Astrocyte of the spinal cord (primary cell): ENCODE data around the gene KIAA0319L.
"Not testable (repeated sequence)": the region's sequence is repeated elsewhere in the genome, so short reads cannot be mapped to it uniquely, and the experiment has no call there.

ENCODE experiments used
- DNase-seq: peaks from one replicate; pipeline ENCODE4 v3.0.0; 2011; ENCODE audit warnings: low read depth, low spot score
- H3K4me3 ChIP-seq: 2 replicates; pipeline ENCODE4 v1.5.1; 2011; ENCODE audit warnings: low read depth, mild to moderate bottlenecking, low read length, moderate library complexity
- CTCF ChIP-seq: IDR thresholded peaks from 2 replicates; pipeline ENCODE4 v1.5.1; 2012; ENCODE audit warnings: low read depth, mild to moderate bottlenecking, low read length, inconsistent platforms
- in situ Hi-C: cut with HindIII; loops from 2 replicates; pipeline ENCODE4 v1.10.0; 2017; ENCODE audit warnings: low sequenced_read_pairs

Gene KIAA0319L

DNA sequence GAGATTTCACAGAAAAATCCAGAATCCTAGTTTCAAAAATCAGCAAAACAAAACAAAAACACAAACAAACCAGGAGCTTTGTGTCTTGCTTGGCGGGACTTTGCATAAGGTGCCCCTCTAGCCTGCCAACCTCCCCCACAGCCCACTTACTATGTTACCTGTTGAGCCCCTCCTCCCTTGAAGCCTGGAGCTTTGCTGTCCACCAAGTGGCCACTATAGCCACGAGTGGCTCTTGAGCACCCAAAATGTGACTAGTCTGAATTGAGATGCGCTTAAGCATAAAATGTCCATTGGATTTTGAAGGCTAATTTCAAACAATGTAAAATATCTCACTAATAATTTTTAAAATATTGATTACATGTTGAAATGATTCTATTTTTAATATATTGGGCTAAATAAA, 28.1 kb upstream of the KIAA0319L start:
- DNase-seq = no peak
- H3K4me3 ChIP-seq = no peak overlapping the region
- no peak for TF ChIP-seq CTCF
- in situ Hi-C loops = no loop called here

DNA sequence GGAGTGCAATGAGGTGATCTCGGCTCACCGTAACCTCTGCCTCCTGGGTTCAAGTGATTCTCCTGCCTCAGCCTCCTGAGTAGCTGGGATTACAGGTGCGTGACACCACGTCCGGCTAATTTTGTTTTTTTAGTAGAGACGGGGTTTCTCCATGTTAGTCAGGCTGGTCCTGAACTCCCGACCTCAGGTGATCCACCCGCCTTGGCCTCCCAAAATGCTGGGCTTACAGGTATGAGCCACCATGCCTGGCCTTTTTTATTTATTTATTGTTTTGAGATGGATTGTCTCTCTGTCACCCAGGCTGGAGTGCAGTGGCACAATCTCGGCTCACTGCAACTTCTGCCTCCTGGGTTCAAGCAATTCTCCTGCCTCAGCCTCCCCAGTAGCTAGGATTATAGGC, 24.4 kb upstream of the KIAA0319L start:
- H3K4me3 ChIP-seq, DNase-seq, in situ Hi-C loops: not testable (repeated sequence)

DNA sequence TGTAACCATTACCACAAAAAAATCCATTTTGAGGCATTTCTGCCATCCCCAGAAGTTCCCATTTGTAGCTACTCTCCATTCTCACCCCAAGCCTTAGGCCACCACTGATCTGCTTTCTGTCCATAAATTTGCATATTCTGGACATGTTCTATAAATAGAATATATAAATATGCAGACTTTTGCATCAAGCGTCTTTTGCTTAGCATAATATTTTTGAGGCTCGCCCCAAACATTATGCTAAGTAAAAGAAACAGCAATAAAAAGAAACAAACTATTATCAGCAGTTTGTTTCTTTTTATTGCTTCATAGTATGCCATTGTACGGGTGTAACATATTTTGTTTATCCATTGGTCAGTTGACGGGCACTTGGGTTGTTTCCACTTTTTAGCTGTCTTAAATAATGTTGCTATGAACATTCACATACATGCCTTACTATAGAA, 23.8 kb upstream of the KIAA0319L start:
- no peak for DNase-seq
- TF ChIP-seq CTCF = no peak
- no peak overlapping the region for H3K4me3 ChIP-seq
- in situ Hi-C loops = no loop called here

- in situ Hi-C loops = no loop called here
- TF ChIP-seq CTCF = no peak
- H3K4me3 ChIP-seq = peak overlapping the region; percentile 3
- DNase-seq = no peak
Measured at GRCh38 chr1:35577071-35577998, 20.1 kb upstream of the KIAA0319L start.

GRCh38 chr1:35576766-35577070, 19.5 kb upstream of the KIAA0319L start:
- in situ Hi-C loops, DNase-seq, H3K4me3 ChIP-seq: not testable (repeated sequence)

GRCh38 chr1:35576061-35576765, 19.0 kb upstream of the KIAA0319L start:
- no peak for TF ChIP-seq CTCF
- H3K4me3 ChIP-seq = no peak overlapping the region
- DNase-seq = no peak
- in situ Hi-C loops = no loop called here

DNA sequence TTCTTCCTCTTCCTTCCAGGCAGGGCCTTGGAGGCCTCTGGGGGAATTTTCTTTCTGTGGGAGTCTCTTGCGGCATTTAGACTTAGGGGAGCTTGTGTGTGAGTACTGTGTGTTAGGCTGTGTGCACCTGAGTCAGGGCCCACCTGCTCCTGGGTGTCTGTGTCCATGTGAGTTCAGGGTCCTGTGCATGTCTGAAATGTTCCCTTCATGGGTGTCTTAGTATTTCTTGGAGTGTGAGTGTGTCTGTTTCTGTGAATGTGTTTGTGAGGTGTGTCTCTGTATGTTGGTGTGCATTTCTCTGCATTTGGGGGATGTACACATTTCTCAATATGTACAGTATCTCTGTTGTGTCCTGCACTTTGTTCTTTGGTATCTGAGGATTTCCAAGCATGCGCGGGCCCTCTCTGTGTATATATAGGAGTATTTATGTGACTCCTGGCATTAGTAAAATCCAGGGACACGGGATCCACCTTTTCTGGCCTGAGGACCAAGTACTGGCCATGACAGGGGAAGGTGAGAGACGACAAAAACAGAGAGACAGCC, 18.3 kb upstream of the KIAA0319L start:
- H3K4me3 ChIP-seq = no peak overlapping the region
- no peak for DNase-seq
- in situ Hi-C loops = no loop called here
- TF ChIP-seq CTCF = no peak
